ENCODE measurements around the gene SLC6A11. TPM values are rescaled to one million over a fixed set of nuclear protein-coding genes. Genes with fewer than 3 reads are reported as not detected.
A peak's percentile ranks its signal among the peaks of the same experiment; 100 is the strongest.

Gene SLC6A11
- total RNA-seq, 4 donors from 2014 or later = not detected

DNA sequence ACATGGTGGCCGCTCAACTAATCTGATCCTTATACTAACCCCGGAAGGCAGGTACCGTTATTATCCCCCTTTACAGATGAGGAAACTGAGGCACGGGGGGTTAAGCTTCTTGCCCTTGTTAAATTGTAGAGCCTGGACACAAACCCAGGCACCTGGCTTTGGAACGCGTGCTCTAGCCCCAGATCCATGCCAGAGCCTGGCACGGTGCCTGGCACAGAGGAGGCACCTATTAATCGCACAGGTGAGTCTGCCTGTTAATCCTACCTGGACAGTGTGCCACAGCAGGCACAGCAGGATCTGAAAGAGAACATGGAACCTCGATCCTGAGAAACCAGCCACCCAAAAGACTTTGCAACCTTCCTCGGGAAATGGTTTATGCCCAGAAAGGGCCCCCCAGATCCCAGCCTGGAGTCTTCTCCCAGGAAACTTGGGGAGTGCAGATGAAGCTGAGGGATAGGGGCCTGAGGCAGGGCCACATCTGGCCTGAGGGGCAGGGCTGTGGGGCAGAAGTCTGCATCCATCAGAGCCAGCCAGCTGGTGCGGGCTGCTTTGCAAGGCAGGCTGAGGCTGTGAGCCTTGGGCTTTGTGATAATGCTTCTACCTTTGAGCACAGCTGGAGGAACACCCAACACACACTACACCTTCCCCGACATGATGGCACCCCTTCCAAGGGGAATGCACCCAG, 121.3 kb downstream of the SLC6A11 start:
- no peaks in the 10 kb centered on the region for H3K4me1 ChIP-seq
- TF ChIP-seq, protein P1, sequence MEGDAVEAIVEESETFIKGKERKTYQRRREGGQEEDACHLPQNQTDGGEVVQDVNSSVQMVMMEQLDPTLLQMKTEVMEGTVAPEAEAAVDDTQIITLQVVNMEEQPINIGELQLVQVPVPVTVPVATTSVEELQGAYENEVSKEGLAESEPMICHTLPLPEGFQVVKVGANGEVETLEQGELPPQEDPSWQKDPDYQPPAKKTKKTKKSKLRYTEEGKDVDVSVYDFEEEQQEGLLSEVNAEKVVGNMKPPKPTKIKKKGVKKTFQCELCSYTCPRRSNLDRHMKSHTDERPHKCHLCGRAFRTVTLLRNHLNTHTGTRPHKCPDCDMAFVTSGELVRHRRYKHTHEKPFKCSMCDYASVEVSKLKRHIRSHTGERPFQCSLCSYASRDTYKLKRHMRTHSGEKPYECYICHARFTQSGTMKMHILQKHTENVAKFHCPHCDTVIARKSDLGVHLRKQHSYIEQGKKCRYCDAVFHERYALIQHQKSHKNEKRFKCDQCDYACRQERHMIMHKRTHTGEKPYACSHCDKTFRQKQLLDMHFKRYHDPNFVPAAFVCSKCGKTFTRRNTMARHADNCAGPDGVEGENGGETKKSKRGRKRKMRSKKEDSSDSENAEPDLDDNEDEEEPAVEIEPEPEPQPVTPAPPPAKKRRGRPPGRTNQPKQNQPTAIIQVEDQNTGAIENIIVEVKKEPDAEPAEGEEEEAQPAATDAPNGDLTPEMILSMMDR (IDR thresholded peaks at IDR 0.05 in 4 of 5, conservative IDR thresholded peaks at IDR 0.05 in 1 of 5) = no peak
- in situ Hi-C loops (cut with MboI; ENCODE audit: low sequenced_read_pairs in 4 of 4) (no loop called here), intact Hi-C loops (cut with DNase I; ENCODE audit: low total_unique reads) (no loop called here)
- no peaks in the 10 kb centered on the region for H3K36me3 ChIP-seq
- ATAC-seq = no peak
- DNase-seq = no peak
- no peak overlapping the region for H3K4me3 ChIP-seq
- H3K9me3 ChIP-seq = no peaks in the 10 kb centered on the region
- no peak overlapping the region for H3K27ac ChIP-seq
- H3K27me3 ChIP-seq = no peaks in the 10 kb centered on the region

DNA sequence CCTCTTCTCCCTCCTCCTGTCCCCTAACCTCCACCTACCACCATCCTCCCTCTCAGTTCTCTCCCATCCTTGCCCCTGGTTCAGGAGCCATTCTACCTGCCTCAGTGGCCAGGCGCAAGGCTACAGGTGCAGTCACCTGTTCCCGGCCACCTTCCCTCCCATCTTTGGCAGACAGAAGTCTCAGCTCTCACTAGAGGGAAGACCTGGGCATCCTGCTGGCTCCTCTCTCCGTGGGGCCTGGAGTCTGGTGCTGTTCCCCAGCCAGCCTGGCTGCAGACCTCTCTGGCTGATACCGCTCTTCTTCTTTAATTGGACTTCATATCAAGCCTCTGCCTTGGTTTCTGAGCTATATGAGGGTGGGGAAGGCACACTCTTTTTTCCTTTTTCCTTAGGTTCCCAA, 123.5 kb downstream of the SLC6A11 start:
- no peak overlapping the region for H3K27ac ChIP-seq
- TF ChIP-seq, protein P1 (IDR thresholded peaks at IDR 0.05 in 4 of 5, conservative IDR thresholded peaks at IDR 0.05 in 1 of 5) = no peak
- no peak for TF ChIP-seq POLR2A (IDR thresholded peaks at IDR 0.05)
- in situ Hi-C loops (cut with MboI; ENCODE audit: low sequenced_read_pairs in 4 of 4) (no loop called here), intact Hi-C loops (cut with DNase I; ENCODE audit: low total_unique reads) (no loop called here)
- no peaks in the 10 kb centered on the region for H3K4me1 ChIP-seq
- ATAC-seq (no peak), DNase-seq (no peak)
- no peaks in the 10 kb centered on the region for H3K36me3 ChIP-seq
- no peak overlapping the region for H3K4me3 ChIP-seq
- no peaks in the 10 kb centered on the region for H3K9me3 ChIP-seq
- no peaks in the 10 kb centered on the region for H3K27me3 ChIP-seq

DNA sequence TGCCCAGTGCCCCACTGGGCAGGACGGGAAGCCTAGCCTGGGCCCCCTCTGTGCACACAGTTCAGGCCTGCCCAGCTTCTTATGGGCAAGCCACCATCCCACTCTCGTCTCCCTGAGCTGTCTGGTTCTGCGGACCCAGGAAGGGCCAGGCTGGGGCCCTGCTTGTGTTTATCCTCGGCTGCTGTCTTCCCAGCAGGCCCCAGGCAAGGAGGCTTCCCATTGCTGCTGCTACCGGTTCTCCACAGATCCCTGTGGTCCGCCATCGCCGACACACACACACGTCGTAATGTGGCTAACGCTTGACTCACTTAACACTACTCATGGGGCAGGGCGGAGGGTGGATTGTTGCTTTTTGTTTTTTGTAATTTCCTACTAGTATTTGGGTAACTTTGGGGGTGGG, 124.1 kb downstream of the SLC6A11 start:
- H3K36me3 ChIP-seq = no peaks in the 10 kb centered on the region
- TF ChIP-seq POLR2A (IDR thresholded peaks at IDR 0.05) = no peak
- TF ChIP-seq, protein P1 (IDR thresholded peaks at IDR 0.05 in 4 of 5, conservative IDR thresholded peaks at IDR 0.05 in 1 of 5) = no peak
- no peak for DNase-seq
- no peaks in the 10 kb centered on the region for H3K4me1 ChIP-seq
- ATAC-seq = no peak
- in situ Hi-C loops (cut with MboI; ENCODE audit: low sequenced_read_pairs in 4 of 4) = loop anchor here in 1 of 4 donors (10.0 kb wide), 1 partner anchor 115 kb away; no protein-coding TSS in a partner anchor
- H3K4me3 ChIP-seq = no peak overlapping the region
- H3K27me3 ChIP-seq = no peaks in the 10 kb centered on the region
- intact Hi-C loops (cut with DNase I; ENCODE audit: low total_unique reads) = no loop called here
- H3K9me3 ChIP-seq = no peaks in the 10 kb centered on the region
- H3K27ac ChIP-seq = no peak overlapping the region

DNA sequence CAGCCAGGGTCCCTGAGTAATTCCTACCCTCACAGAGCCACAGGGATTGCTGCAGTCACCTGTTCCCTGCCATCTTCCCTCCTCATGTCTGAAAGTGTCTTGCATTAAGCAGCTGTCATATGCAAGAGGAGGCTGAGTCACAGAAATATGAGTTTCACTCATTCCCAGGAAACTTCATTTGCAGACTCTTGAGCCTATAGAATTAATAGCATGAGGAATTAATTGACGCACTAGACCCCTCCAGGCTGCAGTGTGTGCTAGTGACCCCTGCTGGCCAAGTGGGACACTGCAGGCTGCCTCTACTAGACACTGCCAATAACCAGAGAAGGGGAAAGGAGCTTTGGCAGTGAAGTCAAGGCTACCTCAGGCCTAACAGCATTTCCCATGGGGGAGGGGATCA, 125.9 kb downstream of the SLC6A11 start:
- H3K9me3 ChIP-seq = no peaks in the 10 kb centered on the region
- no peak overlapping the region for H3K27ac ChIP-seq
- ATAC-seq (no peak), DNase-seq (no peak)
- no peaks in the 10 kb centered on the region for H3K4me1 ChIP-seq
- no peaks in the 10 kb centered on the region for H3K36me3 ChIP-seq
- TF ChIP-seq, protein P1 (IDR thresholded peaks at IDR 0.05 in 4 of 5, conservative IDR thresholded peaks at IDR 0.05 in 1 of 5) = peak; percentile 6 to 52 (median 32)
- no peak for TF ChIP-seq POLR2A (IDR thresholded peaks at IDR 0.05)
- H3K4me3 ChIP-seq = no peak overlapping the region
- H3K27me3 ChIP-seq = no peaks in the 10 kb centered on the region
- in situ Hi-C loops (cut with MboI; ENCODE audit: low sequenced_read_pairs in 4 of 4) = loop anchor here in 1 of 4 donors (10.0 kb wide), 1 partner anchor 113 kb away; no protein-coding TSS in a partner anchor
- intact Hi-C loops (cut with DNase I; ENCODE audit: low total_unique reads) = no loop called here

Measured in gastrocnemius medialis (tissue), 4 donors.